Fibroblast of lung (primary cell): ENCODE results near the gene FGFBP2.

Source experiments
- EZH2 ChIP-seq: IDR thresholded peaks from 2 replicates; pipeline ENCODE4 v1.5.1; 2012; ENCODE audit warnings: low read length, control low read depth, mild to moderate bottlenecking; ENCODE audit errors: missing control alignments
- TF ChIP-seq, protein P1 (sequence below), 2 donors: IDR thresholded peaks in 1 of 2; conservative IDR thresholded peaks in 1 of 2; 1 replicate in 1 of 2; 2 replicates in 1 of 2; pipeline ENCODE4 v1.5.1; 2011 to 2012; ENCODE audit warnings: low read length in 2 of 2, control low read depth in 1 of 2, inconsistent platforms in 1 of 2, low read depth in 1 of 2, mild to moderate bottlenecking in 1 of 2

DNA sequence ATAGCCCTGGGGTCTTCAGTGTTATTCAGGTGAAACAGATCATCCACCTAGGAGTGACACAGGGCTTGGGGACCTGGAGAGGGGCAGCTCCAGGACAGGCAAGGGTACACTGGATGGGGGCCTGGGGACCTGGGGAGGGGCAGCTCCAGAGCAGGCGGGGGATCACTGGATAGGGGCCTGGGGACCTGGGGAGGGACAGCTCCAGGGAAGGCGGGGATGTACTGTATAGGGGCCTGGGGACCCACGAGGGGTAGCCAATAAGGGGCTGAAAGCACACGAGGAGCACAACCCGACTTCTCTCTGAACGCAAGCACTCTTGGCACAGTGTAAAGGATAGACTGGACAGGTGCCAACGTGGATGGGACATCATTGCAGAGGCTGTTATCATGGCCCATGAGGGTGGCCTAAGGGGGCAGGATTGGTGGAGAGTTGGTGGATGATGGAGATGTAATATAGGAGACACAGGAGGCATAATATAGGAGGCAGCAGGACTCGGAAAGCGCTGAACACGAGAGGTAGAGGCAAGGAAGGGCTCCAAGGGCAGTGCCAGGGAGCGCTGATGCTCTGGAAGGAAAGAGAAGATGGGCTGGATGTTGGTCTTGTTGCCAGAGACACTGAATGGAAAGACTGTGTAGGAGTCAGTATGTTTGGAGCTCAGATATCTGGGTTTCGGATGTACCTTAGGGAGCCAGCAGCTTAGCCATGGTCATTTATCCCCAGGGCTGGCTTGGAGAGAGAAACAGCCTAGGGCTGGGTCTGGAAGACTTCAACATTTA lies 37.9 kb upstream of the FGFBP2 start:
- TF ChIP-seq, protein P1, sequence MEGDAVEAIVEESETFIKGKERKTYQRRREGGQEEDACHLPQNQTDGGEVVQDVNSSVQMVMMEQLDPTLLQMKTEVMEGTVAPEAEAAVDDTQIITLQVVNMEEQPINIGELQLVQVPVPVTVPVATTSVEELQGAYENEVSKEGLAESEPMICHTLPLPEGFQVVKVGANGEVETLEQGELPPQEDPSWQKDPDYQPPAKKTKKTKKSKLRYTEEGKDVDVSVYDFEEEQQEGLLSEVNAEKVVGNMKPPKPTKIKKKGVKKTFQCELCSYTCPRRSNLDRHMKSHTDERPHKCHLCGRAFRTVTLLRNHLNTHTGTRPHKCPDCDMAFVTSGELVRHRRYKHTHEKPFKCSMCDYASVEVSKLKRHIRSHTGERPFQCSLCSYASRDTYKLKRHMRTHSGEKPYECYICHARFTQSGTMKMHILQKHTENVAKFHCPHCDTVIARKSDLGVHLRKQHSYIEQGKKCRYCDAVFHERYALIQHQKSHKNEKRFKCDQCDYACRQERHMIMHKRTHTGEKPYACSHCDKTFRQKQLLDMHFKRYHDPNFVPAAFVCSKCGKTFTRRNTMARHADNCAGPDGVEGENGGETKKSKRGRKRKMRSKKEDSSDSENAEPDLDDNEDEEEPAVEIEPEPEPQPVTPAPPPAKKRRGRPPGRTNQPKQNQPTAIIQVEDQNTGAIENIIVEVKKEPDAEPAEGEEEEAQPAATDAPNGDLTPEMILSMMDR (conservative IDR thresholded peaks at IDR 0.05 in 1 of 2, IDR thresholded peaks at IDR 0.05 in 1 of 2; ENCODE audit: low read depth in 1 of 2, low read length in 2 of 2) = no peak
- no peak for TF ChIP-seq EZH2
